ENCODE measurements around the gene KCNQ1.

Gene KCNQ1

GRCh38 chr11:2797121-2797711 lies 352.4 kb downstream of the KCNQ1 start:
- in situ Hi-C loops (cut with MboI; ENCODE audit: low sequenced_read_pairs): no loop called here

- in situ Hi-C loops (cut with MboI; ENCODE audit: low sequenced_read_pairs): no loop called here
Observed at GRCh38 chr11:2797741-2798361, 353.0 kb downstream of the KCNQ1 start.

DNA sequence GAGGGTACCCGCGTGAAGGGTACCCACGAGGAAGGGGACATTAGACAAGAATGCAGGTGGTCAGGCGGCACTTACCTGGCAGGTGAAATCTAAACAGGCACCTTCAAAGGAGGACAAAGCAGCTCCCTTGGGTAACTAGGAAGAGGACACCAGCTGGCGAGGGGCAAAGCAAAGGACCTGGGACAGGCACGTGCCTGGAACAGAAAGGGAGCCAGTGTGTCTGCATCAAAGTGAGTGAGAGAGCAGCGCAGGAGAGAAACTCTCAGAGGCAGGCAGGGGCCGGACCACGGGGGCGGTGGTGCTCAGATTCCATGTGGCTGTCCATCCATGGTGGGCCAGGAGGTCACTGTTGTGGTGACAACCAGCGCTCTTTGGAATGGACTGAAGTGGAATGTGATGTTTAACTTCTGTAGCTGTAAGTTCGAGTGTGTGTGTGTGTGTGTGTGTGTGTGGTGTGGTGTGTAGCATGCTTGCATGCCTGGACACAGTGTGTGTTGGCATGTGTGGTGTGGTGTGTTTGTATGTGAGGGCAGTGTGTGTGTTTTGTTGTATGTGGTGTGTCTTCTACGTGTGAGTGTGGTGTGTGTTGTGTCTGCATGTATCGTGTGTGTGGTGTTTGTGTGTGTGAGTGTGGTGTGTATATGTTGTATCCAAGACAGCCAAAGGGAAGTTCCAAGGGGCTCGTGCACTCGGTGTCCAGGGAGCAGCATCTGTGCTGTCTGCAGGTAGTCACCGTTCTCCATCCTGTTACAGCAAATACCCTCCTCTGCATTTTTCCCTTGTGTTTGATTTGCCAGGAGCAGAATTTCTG lies 354.3 kb downstream of the KCNQ1 start:
- in situ Hi-C loops (cut with MboI; ENCODE audit: low sequenced_read_pairs): no loop called here

DNA sequence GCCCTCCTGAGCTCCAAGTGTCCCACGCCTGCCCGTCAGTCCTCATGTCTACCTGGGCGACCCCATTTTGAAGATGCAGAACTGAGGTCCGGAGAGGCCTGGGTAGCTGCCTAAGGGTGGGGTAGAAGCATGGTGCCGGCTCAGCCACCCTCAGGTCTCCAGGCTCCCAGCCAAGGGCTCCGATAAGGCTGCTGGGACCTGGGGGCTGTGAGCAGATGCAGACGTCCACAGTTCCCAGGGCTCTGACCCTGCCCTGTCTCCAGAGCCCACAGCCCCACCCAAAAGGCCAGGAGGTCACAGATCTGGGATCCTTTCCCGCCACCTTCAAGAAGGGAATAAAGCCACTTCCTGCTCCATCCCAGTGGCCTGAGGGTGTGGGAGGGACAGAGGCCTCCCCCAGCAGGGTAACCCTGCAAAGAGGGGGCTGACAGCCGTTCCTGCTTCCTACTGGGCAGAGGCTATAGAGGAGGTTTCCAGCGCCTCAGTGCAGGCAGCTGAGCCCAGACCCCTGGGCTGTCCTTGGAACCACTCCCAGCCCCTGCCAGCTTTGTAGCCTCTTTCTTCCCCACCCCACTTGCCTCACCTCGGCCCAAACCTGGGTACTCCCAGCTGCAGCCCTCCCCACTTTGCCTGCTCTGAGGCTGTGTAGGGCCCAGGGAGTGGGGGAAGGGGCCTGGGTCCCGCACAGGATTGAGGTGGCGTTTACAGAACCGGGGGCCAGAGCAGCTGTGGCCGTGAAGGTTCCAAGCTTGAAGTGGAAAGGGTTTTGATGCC lies 355.3 kb downstream of the KCNQ1 start:
- in situ Hi-C loops (cut with MboI; ENCODE audit: low sequenced_read_pairs): no loop called here

DNA sequence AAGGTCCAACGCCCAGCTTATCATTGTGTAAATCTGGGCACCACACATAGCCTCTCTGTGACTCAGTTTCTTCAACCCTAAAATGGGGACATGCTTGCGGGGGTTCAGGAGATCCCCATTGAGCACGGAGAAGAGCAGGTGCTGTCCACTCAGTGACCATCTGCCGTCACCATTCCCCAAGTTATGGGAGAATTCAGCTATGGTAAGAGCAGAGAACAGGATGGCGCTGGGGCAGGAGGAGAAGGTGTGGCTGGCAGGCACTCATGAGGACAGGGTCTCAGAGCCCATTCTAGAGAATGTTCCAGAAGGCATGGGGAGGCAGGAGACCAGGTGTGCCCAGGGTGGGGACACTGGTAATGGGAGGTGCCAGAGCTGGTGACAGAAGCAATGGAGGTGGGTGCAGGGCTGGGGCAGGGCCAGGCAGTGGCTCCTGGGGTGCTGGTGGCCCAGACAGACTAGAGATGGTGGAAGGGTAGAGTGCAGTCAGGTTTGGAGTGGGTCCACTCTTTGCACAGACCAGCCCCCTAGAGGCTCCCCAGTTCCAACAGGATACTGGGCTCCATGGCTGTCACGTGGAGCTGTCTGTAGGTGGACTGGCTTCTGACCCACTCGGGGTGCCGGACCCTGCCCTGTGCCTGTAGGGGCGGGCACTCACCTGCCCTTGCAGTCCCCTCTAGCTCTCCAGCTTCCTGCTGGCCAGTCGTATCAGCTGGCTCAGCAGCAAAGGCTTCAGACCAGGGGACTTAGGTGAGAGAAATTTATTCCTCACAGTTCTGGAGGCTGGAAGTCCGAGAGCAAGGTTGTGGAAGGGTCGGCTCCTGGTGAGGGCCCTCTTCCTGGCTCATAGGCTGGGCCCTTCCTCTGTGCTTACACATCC lies 356.1 kb downstream of the KCNQ1 start:
- in situ Hi-C loops (cut with MboI; ENCODE audit: low sequenced_read_pairs): no loop called here

- in situ Hi-C loops (cut with MboI; ENCODE audit: low sequenced_read_pairs): no loop called here
Observed at GRCh38 chr11:2801711-2802388, 357.0 kb downstream of the KCNQ1 start.

DNA sequence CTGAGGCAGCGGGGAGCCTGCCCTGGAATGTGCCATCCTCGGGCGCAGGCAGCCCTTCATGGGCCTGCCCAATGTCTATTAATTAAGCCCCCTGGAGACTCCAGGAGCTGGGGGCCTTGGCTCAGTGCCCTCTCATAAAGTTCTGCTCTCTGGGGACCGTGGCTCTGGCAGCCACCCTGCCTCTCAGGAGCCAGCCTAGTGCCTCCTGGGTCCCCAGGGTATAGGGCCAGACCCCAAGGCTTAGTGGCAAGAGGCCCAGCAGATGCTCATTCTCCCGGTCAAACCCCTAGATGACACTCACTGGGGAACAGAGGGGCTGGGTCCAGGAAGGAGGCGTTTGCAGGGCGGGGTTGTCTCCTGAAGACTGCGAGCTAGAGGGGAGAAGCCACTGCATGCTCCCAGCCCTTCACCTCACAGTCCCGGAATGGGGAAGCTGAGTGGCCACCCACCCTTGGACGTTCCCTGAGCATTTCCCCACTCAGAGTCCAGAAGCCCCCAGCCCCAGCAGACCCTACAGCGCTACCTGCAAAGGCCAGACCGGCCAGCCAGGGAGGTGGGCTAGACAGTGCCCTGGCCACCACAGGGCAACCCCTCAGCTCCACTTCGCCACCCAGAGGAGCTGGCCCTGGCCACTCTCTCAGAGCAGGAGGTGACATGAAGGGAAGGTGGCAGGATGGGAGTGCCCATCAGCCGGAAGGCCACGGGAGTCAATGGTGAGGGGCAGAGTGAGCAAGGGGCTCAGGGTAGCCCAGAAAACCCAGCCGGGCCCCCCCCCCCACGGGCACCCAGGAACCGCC lies 357.8 kb downstream of the KCNQ1 start:
- in situ Hi-C loops (cut with MboI; ENCODE audit: low sequenced_read_pairs): no loop called here

DNA sequence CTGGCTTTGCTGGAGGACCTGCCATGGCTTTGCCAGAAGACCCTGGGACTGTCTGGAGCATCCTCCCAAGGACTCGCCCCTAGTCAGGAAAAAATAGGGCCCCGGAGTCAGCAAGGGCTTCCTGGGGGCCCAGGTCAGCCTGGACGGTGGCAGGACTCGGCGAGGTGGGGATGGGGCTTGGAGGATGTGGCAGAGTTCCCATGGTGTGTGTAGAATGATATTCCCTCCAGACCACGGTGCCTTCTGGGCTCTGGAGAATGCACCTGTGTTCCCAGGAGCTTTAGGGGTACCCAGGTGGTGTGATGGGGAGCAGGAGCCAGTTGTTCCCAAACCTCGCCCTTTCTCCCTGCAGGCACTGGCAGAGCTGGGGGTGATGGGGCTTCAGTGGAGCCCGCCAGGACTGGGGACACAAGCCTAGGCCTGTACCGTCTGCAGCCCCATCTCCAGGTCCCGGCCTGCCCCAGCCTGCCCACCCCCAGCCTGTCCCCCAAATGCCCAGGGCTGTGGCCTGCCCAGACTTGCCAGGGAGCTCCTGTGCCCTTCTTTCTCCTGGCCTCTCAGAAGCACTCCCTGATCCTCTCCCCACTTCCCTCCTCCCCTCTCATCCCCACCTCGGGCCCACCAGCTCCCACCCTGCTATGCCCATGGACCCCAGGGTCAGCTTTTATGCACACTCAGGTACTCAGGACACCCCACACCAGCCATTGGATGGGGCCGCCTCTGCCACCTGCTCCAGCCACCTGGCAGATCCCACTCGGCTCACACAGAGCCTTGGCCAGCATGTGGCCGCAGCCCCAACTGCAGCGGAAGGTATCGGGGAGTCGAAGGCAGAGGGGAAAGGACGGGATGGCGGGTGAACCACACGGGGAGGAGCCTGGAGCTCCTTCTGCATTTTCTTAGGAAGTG lies 358.6 kb downstream of the KCNQ1 start:
- in situ Hi-C loops (cut with MboI; ENCODE audit: low sequenced_read_pairs): no loop called here

DNA sequence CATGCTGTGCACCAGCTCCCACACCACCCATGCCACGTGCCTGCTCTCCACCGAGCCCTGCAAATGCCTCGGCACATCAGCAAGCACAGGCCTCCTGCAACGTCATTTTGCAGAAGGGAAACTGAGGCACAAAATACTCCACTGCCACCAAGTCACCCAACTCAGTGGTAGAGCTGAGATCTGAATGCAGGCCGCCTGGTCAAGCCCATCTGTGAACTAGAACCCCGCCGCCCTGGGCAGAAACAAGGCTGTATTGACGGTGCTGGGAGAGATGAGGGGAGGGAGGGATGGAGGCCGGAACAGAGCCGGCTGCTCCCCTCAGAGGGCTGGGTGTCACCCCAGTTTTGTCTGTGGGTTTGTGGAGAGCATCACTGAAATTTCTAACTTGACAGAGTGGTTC lies 359.4 kb downstream of the KCNQ1 start:
- in situ Hi-C loops (cut with MboI; ENCODE audit: low sequenced_read_pairs): no loop called here

DNA sequence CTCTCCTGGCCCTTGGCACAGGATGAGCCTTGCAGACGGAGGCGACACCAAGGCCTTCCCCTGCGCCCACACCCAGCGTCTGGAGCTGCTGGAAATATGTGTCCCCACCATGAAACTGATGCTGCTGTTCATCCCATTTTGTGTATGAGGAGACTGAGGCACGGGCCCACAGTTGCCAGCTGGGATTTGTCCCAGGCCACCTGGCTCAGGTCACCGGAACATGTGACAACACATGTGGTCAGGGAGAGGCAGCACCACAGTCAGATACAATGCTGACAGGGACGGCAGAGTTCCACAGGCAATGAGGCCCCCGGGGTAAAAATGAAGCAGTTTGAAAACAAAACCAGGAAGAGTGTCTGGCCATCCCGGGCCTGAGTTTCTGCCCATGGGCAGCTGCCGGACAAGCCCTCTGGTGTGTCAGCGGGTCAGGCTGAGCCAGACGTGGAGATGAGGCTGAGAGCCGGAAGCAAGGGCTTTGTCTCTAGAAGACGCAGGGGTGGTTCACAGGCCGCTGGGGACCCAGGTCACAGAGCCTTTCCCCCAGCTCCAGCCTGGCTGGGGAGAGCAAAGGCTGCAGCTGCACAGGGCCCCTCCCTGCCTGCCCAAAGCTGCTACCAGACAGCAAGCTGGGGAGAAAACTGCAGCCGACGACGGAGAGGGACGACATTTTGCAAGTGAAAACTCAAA lies 360.0 kb downstream of the KCNQ1 start:
- in situ Hi-C loops (cut with MboI; ENCODE audit: low sequenced_read_pairs): no loop called here

DNA sequence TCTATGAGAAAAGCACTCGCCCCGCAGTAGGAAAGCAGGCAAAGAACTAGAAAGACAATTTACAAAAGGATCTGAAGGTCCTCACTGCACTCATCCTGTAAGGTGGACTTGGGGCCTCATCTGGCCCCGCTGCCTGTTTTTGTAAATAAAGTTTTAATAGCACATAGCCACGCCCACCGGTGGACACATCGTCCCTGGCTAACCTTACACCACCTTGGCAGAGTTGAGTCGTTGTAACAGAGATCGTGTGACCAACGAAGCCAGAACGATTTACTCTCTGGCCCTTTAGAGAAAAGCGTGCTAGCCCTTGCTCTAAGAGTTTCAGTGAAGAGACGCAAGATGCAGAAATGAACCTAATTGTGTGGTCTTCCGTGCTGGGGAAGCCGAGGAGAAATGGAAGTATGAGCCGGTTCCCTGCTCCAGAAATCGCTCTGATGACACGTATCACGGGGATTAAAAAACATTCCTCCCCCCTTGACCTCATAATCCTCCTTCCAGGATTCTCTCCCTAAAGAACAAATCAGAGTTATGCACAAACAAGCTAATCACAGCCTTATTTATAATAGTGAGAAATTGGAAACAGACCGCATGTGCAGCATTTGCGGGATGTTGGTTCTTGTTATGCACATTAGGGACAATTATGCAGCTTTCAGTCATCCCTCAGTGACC lies 360.7 kb downstream of the KCNQ1 start:
- in situ Hi-C loops (cut with MboI; ENCODE audit: low sequenced_read_pairs): no loop called here

DNA sequence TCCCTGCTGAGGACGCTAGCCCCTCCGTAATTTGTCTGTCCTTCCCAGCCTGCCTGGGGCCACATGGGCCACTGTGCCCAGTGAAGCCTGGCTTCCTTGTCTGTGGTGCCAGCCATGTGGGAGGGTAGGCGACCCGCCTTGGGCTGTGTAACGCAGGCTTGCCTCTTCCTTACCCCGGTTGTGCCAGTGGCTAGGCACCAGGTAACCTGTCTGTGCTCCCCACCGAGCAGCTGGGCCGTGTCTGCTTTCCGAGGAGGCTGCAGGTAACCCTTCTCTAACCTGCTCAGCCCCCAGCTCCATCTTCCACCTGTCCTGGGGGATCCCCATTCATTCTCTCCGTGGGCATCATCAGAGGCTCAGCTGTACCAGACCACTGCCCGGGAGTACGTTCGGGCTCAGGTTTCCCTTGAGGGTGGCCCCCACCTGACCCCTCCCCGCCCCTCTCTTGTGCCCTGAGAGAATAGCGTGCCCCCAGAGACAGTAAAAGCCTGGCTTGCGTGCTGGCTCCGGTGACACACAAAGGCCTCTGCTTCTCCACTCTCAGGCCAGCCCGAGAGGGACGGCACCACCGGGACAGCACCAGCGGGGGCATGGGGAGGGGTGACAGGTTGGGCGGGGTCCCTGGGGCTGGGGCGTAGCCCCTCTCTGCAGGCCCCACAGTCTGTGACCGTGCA lies 361.7 kb downstream of the KCNQ1 start:
- in situ Hi-C loops (cut with MboI; ENCODE audit: low sequenced_read_pairs): no loop called here

DNA sequence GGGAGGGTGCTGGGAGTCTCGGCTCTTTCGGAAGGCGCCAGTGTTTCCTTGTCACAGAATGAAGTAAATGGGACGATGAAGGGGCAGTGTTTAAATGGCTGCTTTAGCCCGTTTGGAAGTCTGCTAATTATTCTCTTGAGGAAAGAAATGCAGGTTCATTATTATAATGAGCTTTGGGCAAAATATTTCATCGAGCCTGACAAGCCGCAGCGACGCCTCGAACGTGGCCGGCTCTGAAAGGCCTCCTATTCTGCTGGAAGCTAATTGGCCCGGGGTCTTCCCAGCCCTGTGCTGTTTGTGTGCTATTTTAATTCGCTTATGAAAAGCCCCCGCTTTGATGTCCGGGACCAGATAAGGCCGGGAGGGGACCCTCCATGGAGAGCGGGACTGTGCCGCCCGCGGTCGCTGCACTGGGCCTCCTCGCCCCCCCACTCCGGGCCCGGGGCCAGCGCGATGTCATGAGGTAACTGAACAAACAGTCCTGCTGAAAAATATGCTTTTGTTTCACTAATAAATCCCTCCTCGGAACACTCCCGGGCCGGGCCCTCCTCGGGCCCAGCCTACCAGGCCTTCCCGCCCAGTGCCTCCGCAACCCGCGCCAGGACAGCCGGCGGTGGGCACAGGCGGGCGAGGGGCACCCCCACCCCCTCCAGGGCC lies 362.3 kb downstream of the KCNQ1 start:
- in situ Hi-C loops (cut with MboI; ENCODE audit: low sequenced_read_pairs): no loop called here

DNA sequence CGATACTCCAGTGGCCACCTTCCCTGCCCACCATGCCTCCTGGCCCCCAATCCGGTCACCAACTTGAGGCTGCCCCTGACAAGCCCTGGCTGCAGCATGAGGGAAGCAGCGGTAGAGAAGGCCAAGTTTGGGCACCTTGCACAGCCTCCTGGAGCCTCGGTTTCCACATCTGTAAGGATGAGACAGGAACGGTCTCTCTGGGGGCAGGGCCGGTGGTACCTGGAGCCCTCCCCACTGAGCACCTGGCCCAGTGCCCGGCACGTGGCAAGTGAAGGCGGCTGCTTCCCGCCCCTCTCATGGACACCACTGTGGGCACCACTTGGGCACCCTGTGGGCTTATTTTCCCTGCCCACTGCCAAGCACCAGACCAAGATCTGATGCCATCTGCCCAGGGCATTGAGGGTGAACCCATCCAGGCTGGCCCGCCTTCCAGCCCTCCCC lies 363.0 kb downstream of the KCNQ1 start:
- in situ Hi-C loops (cut with MboI; ENCODE audit: low sequenced_read_pairs): no loop called here

- in situ Hi-C loops (cut with MboI; ENCODE audit: low sequenced_read_pairs): no loop called here
Observed at GRCh38 chr11:2808850-2809846, 364.3 kb downstream of the KCNQ1 start.

All from hTERT RPE-1 (cell line).